ENCODE measurements around the gene SPECC1L.

DNA sequence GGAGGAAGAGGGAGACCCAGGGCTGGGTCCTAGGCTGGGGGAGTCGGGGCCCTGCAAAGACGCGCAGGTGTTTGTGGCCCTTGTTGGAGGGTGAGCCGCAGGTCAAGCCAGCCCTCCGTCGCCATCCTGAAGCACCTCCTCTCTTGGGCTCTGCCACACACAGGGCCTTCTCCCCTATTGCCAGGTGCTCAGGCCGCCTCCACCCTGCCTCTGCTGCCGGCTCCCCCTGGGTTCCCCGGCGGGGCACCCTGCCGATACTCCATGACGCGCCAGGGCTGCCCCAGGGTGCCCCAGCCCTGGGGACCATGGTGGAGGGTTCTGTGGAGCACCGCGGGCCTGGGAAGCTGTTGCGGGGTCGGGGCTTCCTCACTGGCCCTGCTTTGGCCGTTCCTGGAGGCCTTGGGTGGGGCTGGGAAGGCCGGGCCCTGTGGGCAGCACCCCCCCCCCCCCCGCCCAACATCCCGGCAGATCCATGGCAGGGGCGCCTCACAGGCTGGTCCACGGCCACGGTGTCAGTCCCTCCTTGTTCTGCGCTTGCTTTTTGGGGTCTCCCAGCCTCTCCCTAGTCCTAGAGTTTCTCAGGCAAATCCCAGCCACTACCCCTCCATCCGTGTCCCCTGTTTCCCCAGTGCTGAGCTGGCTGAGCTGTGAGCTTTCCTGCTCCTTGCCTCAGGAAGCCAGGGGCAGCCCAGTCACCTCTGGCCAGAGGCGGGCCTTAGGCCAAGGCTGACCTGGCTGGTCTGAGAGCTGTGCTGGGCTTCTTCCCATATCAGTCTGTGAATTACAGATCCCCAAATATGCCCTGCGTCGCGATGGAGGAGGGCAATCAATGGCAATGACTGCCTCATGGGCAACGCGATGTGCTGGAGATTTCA is 154.5 kb downstream of the SPECC1L start:
- TF ChIP-seq, protein P1, sequence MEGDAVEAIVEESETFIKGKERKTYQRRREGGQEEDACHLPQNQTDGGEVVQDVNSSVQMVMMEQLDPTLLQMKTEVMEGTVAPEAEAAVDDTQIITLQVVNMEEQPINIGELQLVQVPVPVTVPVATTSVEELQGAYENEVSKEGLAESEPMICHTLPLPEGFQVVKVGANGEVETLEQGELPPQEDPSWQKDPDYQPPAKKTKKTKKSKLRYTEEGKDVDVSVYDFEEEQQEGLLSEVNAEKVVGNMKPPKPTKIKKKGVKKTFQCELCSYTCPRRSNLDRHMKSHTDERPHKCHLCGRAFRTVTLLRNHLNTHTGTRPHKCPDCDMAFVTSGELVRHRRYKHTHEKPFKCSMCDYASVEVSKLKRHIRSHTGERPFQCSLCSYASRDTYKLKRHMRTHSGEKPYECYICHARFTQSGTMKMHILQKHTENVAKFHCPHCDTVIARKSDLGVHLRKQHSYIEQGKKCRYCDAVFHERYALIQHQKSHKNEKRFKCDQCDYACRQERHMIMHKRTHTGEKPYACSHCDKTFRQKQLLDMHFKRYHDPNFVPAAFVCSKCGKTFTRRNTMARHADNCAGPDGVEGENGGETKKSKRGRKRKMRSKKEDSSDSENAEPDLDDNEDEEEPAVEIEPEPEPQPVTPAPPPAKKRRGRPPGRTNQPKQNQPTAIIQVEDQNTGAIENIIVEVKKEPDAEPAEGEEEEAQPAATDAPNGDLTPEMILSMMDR (IDR thresholded peaks at IDR 0.05) = no peak
- no peak for TF ChIP-seq POLR2A (IDR thresholded peaks at IDR 0.05)

Measured in uterus (tissue), 2 donors.